Left colon (tissue), 2 donors: ENCODE measurements around the gene CD300A. TPM values are rescaled to one million over a fixed set of nuclear protein-coding genes. Genes with fewer than 3 reads are reported as not detected.

Source experiments
- ATAC-seq: fragments of 200-7000 bp; cut with Tn5 transposase; one replicate; pipeline ENCODE4 v1.9.1; 2020; ENCODE audit warnings: mild to moderate bottlenecking, moderate library complexity
- DNase-seq, 2 donors: peaks; one replicate each; pipeline ENCODE4 v3.0.0-alpha.2; 2020
- intact Hi-C, 2 donors: fragments of 100-400 bp; cut with DNase I in 1 of 2; cut with micrococcal nuclease in 1 of 2; formaldehyde crosslinking; loops; one replicate each; pipeline versions ENCODE4 v1.11.2 to v1.14.0; 2022; cut with DNase I, micrococcal nuclease
- total RNA-seq, 2 donors: library from RNA; stranded (reverse); fragmentation: NEBNext Ultra II Directional; extraction: Animal tissue kit (Norgen Biotek cat#: 25700); gene quantifications; one replicate each; pipeline ENCODE4 v1.2.1, GENCODE V29; 2021
- donor health status: DM: no; HTN: no; CAD: no.
- donor health status: DM: yes; HTN: yes; CAD: no.

Gene CD300A
- total RNA-seq, 2 donors from 2014 or later, result 1.8 to 7.9 TPM

GRCh38 chr17:74435775-74436359 lies 30.6 kb upstream of the CD300A start:
- no peak for DNase-seq
- intact Hi-C loops, result no loop called here

DNA sequence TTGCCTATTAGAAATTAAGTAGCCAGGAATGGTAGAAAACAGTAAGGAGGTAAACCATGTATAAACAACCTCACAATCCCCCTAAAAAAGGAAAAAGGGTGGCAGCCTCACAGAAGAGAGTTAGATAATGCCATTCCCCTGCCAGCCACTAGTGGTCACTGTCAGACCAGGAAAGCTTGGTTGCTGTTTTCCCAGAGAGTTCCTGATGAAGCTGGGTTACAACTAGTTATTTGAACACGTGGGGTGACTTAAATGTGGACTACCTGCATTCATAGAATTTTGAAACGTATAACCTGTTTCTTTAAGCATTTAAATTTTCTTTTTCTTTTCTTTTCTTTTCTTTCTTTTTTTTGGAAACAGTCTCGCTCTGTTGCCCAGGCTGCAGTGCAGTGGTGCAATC lies 28.7 kb upstream of the CD300A start:
- intact Hi-C loops, result no loop called here
- ATAC-seq (no peak), DNase-seq (no peak)

More at GRCh38 chr17:74435775-74436359, 30.6 kb upstream of the CD300A start:
- ATAC-seq, result no peak

- intact Hi-C loops, result no loop called here
- no peak for ATAC-seq
- DNase-seq, result no peak
Observed at GRCh38 chr17:74439691-74440567, 26.5 kb upstream of the CD300A start.

DNA sequence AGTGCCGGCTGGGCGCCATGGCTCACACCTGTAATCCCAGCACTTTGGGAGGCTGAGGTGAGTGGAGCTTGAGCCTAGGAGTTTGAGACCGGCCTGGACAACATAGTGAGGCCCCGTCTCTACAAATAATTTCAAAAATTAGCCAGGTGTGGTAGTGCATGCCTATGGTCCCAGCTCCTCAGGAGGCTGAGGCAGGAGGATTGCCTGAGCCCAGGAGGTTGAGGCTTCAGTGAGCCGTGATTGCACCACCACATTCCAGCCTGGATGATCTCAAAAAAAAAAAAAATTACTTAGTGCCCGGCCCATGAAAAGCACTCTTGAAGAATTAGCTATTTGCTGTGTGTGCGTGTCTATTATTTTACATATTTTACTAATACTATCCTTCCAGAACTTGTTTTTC lies 24.9 kb upstream of the CD300A start:
- DNase-seq (no peak), ATAC-seq (no peak)
- intact Hi-C loops, result no loop called here

DNA sequence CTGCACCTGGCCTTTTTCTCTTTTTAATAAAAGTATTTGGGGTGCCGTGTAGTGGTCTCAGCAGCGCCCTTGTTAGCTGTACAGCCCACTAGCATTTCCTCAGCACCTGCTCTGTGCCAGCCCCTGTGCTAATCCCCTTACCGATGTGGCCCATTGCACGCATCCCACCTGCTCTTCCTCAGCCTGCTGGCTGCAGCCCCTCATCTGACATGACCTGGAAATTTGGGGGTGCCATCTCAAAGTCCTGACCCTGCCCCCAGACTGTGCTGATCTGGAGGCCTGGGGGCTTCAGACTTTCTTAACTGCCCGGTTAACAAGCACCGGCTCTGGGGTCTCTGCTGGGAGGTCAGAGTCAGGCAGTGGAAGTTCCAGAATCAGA lies 24.2 kb upstream of the CD300A start:
- no peak for ATAC-seq
- no peak for DNase-seq
- intact Hi-C loops, result no loop called here

DNA sequence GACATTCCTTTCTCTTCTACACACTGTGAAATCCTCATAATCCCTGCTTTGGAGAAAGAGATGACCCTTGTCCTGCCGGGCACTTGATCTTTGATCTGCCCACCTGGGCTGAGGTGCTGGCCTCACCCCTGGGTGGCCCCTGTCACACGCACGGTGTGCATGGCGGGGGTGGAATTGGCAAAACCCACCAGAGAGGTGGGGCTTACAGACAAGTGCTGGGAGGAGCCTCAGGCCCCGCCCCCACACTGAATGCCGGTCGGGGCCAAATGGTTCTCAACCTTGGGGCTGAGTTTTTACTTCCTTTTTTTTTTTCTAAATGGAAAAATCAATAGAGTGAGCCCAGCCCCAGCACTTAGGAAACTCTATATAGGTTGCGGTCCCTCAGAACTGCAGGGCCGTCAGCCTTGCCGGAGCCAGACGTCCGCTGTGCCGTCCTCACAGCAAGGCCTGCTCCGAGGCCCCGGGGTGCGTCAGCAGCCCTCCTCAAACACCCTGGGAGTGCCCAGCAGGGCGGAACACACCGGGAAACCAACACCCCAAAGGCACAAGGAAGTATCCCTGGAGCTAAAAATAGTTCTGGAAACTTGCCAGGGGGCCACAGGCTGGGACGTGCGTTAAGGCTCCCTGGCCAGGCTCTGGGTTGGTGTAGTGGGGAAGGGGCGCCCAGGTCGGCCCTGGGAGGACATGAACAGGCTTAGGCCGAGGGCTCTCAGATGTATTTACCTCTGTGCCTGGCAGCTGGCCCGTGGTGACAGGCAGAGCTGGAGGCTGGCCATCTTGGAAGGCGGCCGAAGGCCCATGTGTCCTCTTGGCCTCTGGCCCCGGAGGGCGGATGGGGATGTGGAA lies 23.5 kb upstream of the CD300A start:
- ATAC-seq (peak; percentile 84), DNase-seq (peak; percentile 93)
- intact Hi-C loops, result no loop called here

- DNase-seq, result peak in 1 of 2 donors; percentile 56
- peak; percentile 39 for ATAC-seq
- intact Hi-C loops, result no loop called here
Observed at GRCh38 chr17:74443516-74444296, 22.7 kb upstream of the CD300A start.

DNA sequence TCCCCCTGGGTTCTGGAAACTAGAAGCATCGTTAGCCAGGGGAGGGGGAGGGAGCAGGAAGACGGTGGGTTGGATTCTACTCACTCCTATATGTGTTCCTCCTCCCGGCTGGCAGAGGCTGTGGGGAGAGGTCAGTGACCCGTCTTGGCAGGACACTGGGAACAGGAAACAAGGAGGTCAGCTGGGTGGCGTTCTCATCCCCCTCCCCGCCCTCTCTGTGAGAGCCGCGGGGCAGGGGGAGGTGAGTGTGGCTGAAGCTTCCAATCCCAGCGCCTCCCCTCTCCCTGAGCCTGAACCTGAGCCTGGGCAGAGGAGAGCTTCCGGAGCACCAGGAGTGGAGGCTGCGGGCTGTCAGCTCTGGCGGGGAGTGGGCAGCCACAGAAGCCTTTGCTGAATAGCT lies 22.0 kb upstream of the CD300A start:
- ATAC-seq, result peak; percentile 9
- intact Hi-C loops, result no loop called here
- DNase-seq, result peak in 1 of 2 donors; percentile 58

DNA sequence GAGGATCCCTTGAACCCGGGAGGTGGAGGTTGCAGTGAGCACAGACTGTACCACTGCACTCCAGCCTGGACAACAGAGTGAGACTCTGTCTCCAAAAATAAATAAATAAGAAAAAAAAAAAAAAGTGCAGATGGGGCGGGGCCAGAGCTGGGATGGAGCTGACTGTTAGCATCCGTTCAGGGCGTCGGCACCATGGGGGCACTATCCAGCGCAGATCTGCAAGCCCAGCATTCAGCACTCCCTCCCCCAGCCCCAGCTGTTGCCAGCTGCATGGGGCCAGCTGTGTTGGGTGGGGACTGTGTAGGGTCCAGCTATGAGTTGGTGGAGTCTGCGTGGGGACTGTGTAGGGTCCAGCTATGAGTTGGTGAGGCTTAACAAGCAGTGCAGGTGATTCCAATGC lies 21.3 kb upstream of the CD300A start:
- DNase-seq (peak in 1 of 2 donors; percentile 31), ATAC-seq (no peak)
- intact Hi-C loops, result no loop called here

- no peak for ATAC-seq
- DNase-seq, result no peak
- intact Hi-C loops, result no loop called here
Observed at GRCh38 chr17:74446551-74447500, 19.6 kb upstream of the CD300A start.

GRCh38 chr17:74447628-74448159 lies 18.7 kb upstream of the CD300A start:
- intact Hi-C loops, result no loop called here
- DNase-seq (no peak), ATAC-seq (no peak)

DNA sequence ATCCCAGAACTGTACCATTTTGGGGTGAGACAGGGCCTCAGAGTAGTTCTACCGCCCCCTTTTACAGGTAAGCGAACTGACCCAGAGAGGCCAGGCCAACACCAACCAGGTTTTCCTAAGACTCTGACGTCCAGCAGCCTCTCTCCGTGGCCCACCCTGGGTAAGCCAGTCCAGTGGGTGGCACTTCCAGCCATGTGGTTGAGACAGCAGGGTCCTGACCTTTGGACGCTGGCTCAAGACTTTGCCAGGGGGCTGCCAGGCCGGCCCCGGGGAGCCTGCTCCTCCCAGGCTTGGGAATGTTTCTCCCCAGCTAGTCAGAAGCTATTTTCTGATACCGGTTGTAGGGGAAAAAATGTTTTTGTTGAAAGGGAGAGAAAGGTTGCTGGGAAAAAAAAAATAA lies 17.7 kb upstream of the CD300A start:
- intact Hi-C loops, result no loop called here
- ATAC-seq (no peak), DNase-seq (no peak)

DNA sequence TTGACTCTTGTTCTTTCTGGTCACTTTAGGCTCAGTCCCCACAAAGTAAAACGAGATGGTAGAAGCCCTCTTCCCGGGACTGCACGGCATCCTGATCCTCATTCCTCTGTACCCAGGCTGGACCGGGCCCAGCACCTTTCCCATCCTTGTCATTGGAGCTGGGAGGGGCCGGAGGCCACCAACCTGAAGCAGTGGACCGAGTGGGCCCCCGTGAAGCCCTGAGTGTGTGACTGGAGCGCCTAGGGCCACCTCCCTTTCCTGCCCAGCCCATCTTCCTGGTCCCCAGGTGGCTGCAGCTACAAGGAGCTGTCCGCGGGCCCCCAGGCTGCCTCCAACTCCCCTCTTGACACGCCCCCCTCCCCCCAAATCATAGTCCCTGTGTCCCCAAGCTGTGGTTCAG lies 17.1 kb upstream of the CD300A start:
- DNase-seq (no peak), ATAC-seq (no peak)
- intact Hi-C loops, result no loop called here

GRCh38 chr17:74449773-74450172 lies 16.7 kb upstream of the CD300A start:
- DNase-seq (no peak), ATAC-seq (no peak)
- intact Hi-C loops, result no loop called here

DNA sequence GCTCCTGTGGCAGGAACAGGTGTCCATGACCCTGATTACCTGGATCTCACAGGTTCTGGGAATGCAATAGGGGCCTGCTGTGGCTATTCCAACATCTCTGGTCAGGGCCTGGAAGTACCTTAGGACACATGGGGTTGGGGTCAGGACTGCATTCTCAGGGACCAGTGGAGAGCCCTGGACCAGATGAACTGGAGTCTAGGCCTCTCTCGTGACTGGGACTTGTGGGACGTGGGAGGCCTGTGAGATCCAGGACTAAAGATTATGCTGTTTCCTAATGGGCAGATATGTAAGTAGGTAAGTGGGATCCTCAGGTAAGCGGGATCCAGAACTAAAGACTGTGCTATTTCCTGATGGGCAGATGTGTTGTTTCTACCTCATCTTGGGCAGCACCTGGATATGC lies 16.2 kb upstream of the CD300A start:
- intact Hi-C loops, result no loop called here

GRCh38 chr17:74450925-74451403 lies 15.5 kb upstream of the CD300A start:
- intact Hi-C loops, result no loop called here
- ATAC-seq (no peak), DNase-seq (no peak)

More for the DNA sequence above, 16.2 kb upstream of the CD300A start:
- ATAC-seq (no peak), DNase-seq (no peak)

DNA sequence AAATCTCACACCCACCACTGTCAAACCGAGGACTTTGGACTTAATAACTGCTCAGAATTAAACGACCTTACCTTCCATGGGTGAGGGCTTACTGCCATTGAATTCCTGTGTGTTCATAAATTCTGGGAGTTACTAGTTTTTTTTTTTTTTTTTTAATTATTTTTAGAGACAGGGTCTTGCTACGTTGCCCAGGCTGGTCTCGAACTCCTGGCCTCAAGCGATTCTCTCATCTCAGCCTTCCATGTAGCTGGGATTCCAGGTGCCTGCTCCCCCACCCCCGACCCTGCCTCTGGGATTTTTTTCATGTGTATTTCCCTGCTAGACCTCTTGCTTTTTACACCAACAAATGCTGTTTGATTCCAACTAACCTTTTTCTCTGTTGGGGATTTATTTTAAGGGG lies 14.9 kb upstream of the CD300A start:
- intact Hi-C loops, result no loop called here
- DNase-seq (no peak), ATAC-seq (no peak)
